Hypothalamus (tissue), 51 donors: Measurements from ENCODE around the gene RGMA.
A peak's percentile ranks its signal among the peaks of the same experiment; 100 is the strongest.

Source experiments
- DNase-seq, 51 donors: peaks; one replicate each; lab custom pipeline; 2025; lab: John Stamatoyannopoulos, UW

The RGMA gene

GRCh38 chr15:93024716-93025624 lies 64.0 kb downstream of the RGMA start:
- no peak for DNase-seq

GRCh38 chr15:93024293-93024692 lies 64.7 kb downstream of the RGMA start:
- DNase-seq, result no peak

- DNase-seq, result no peak
Observed at GRCh38 chr15:93020976-93021772, 67.8 kb downstream of the RGMA start.

- no peak for DNase-seq
Observed at GRCh38 chr15:93019971-93020370, 69.0 kb downstream of the RGMA start.

- DNase-seq, result no peak
Observed at GRCh38 chr15:93019090-93019489, 69.9 kb downstream of the RGMA start.

GRCh38 chr15:93018574-93018973 lies 70.4 kb downstream of the RGMA start:
- DNase-seq, result peak in 4 of 51 donors; percentile 17 to 41 (median 27)

- no peak for DNase-seq
Observed at GRCh38 chr15:93017526-93017925, 71.5 kb downstream of the RGMA start.

- DNase-seq, result no peak
Observed at GRCh38 chr15:93012786-93013185, 76.2 kb downstream of the RGMA start.

- DNase-seq, result no peak
Observed at GRCh38 chr15:93007994-93008393, 81.0 kb downstream of the RGMA start.

GRCh38 chr15:93005133-93005532 lies 83.9 kb downstream of the RGMA start:
- DNase-seq, result no peak

GRCh38 chr15:93001881-93002280 lies 87.1 kb downstream of the RGMA start:
- no peak for DNase-seq

GRCh38 chr15:93001156-93001555 lies 87.9 kb downstream of the RGMA start:
- no peak for DNase-seq

GRCh38 chr15:92997821-92998220 lies 91.2 kb downstream of the RGMA start:
- DNase-seq, result no peak

GRCh38 chr15:92992720-92993119 lies 96.3 kb downstream of the RGMA start:
- DNase-seq, result no peak

GRCh38 chr15:92990031-92990430 lies 99.0 kb downstream of the RGMA start:
- no peak for DNase-seq

- no peak for DNase-seq
Observed at GRCh38 chr15:92989470-92989869, 99.5 kb downstream of the RGMA start.
